Measurements from ENCODE around the gene PXYLP1.
"Not testable (repeated sequence)": the region's sequence is repeated elsewhere in the genome, so short reads cannot be mapped to it uniquely, and the experiment has no call there.

Gene PXYLP1

DNA sequence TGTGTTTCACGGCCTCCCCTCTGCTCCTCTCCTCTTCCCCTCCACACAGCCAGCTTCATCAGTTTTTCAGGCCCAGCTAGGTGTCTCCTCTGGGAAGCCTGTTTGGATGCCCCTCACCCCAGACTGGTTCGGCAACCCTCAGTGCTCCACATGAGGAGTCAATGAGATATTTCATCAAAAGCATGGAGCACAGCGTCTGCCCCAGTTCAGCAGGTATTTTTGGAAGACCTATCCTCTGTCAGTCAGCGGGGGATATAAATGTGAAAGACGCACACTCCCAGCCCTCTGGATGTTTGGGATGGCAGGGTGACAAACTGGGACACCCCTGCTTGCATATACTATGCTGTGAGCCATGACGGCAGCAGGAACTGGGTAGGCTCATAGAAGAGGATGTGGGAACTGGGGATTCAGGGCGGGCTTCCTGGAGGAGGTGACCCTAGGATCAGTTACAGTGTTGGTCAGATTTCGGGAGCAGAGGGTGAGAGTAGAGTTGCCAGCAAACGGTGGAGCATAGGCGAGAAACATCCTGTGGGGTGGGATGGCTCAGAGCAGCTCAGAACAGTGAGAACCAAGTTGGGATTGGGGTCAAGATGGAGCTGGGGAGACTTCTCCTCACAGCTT, 42.9 kb downstream of the PXYLP1 start:
- DNase-seq = no peak

DNA sequence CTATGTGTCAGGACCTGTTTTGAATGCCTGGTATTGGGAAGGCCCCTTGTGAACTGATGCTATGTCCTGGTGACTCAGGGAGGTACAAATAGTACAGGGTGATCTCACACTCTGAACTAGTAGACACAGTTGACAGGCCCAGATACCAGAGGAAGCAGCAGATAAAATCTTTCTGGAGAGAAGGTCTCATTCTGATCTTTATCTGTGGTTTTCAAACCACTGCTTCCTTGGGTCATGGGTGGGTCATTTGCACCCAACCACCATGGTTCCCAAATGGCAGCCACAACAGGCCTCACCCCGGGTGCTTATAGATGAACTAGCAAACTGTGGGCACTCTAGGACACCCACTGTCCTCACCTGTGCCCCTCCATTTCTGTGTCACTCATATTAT, 43.4 kb downstream of the PXYLP1 start:
- DNase-seq = no peak

DNA sequence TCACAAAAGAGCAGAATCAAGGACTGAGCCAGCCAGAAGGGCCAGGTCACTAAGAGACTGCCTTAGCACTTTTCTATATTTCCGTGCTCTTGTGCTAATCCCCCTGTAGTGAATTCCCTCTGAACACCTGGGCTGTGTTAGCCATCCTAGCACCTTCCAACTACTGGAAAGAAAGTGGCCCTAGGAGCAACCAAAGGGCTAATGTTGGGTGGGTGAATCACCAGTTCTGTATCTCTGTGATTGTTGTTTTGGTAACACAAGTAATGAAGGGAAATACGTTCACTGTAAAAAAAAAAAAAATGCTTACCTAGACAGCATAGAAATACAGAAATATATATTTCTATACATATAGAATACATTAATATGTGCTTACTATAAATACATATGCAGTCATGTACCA, 43.9 kb downstream of the PXYLP1 start:
- no peak for DNase-seq

DNA sequence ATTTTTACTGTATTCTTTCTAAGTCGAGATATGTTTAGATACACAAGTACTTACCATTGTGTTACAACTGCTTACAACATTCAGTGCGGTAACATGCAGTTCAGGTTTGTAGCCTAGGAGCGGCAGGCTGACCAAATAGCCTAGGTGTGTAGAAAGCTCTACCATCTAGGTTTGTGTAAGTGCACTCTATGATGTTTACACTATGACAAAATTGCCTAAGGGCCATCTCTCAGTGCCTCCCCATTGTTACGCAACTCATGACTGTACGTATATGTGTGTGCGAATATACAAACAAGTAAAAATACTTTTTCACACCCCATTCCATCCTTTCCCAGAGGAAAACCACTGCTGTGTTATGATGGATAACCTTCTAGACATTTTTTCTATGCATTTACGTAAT, 44.3 kb downstream of the PXYLP1 start:
- DNase-seq = no peak

DNA sequence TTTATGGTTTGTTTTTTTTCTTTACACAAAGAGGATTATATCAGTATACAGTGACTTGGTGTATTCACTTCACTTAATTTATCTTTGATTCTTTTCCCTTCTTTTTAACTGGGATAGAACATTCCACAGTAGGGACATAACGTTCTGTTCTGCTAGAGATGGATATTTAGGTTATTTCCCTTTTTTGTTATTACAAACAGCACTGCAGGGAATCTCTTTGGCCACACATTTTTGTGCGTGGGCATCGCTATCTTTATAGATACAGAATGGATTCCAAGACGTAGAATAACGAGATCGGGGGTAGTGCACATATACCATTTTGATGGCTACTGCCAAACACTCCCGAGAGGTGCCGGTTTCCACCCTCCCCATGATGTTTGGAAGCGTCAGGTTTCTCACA, 44.8 kb downstream of the PXYLP1 start:
- DNase-seq = no peak

DNA sequence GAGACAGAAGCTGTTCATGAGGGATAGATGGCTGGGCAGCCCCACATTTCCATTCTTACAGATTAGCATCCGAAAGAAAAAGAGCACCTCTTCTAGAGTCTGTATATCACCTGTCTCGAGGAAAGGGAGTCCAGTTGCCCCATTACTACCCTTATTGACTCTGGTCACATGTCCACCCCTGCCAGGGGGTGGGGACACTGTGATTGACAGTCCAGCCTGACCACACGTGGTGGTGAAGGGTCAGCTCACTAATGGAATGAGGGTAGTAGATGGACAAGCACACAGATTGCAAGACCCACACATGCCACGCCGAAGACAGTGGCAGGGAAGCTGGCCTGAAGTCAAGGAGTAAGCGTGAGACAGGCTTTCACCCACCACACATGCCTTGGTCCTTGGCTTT, 45.8 kb downstream of the PXYLP1 start:
- no peak for DNase-seq

DNA sequence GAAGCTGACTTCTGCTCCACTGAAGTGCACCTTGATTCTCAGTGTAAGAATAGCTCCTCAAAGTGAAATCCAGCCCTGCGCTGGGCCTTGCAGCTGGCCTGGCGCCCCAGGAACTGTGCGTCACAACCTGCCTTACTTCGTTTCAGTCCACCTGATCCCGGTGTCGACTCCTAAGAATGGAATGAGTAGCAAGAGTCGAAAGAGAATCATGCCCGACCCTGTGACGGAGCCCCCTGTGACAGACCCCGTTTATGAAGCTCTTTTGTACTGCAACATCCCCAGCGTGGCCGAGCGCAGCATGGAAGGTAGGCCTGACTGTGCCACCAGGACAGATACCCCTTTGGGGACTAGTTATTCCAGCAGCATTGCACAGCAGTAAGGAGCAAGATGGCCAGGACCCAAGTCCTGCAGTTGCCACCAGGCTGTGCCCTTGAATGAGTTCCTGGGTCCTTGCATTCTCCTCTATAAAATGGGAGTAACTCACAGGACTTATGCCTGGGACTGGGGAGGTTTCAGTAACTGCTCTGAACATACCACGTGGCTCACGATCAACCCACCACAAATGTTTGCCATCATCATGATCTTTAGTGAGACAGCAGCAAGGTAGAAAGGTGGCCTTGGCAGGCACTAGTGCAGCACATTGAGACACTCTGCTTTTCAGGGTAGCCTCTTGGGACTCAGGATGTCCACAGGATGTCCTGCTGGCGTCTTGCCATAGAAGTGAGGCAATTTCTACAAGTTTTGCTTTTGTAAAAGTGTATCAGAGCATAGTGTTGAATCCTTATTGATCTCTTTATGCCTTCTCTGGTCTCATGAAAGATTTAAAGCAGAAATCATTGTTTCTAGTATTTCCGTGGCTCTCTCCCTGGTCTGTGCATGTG, 46.8 kb downstream of the PXYLP1 start:
- DNase-seq = no peak

DNA sequence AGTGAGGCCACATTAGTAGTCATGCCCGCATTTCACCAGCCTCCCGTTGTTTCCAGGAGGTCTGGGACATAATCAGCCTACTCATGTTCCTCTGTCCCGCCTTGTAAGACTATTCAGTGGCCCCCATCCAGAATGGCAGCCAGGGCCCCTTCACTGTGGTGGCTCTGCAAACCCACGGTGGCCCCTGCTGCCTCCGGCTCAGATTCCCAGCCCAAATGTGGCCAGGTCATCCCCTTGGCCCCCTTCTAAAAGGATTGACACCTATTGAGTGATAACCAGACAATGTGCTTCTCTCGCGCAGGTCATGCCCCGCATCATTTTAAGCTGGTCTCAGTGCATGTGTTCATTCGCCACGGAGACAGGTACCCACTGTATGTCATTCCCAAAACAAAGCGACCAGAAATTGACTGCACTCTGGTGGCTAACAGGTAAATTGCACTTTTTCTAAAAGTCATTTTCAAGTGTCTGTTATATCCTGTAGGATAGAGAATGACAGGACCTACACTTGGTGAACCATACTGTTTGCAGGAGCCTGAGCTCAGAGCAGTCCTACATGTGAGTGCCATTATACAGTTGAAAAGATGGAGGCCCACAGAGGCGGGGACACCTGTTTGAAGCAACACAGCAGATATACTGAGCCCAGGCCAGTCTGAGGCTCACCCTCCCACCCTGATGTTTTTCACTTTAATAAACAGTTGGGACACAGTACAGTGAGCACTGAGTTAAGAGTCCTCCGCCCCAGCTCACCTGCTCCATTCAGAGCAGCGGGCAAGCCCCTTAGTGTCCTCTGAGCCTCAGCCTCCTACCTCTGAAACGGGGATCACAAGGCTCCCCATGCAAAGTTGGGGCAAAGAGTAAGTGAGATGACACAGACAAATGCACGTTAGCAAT, 47.7 kb downstream of the PXYLP1 start:
- no peak for DNase-seq

DNA sequence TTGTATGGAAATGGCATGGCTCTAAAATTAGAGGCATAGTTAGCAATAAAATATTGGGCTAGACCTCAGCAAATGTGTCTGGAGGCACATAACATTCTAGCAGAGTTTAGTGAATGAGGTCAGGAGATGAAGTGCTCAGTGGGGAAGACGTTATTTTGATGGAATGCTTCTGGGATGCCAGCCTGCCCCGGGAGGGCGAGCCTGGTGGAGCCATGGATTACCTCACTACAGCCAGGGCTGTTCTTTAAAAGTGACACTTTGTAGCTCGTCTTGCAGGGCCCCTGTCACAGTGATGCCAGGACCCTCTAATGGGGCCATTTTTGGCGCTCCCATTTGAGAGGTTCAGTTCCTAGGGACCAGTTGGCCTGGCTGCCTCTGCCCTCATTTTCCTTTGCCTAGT, 48.5 kb downstream of the PXYLP1 start:
- no peak for DNase-seq

DNA sequence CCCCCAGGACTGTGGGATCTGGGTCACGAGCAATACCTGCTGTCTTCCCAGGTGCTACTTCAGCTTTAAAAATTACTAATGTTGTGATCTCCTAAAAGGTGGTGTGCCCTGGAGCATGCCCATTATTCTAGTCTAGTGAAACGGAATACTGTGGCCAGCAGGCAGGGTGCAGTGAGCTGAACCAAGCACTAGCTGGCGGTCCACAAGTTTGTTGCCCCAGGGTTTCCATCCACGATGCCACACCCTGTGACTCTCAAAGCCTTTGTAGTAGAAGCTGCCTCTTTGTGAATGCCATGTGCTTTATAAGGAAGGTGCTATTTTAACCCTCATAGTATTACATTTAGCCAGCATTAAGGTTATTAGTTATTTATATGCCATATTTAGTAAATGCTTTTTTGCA, 49.1 kb downstream of the PXYLP1 start:
- DNase-seq = no peak

DNA sequence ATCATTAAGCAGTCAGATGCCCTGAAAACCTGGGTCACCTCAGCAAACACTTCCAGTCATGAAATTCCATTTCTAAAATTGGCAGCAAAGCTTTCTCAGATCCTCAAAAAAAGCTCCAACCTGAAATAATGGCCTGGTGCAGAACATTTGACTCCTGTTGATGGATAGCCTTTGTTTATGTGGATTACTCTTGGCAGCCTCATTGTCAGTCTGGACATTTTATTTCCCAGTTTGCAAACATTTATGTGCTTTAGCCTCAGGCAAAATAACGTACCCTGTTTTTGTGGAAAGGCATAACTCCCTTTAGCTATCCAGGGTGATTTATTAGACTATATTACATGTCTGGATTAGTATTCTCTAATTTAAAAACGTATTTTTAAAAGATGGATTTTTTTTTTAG, 53.9 kb downstream of the PXYLP1 start:
- DNase-seq = no peak

DNA sequence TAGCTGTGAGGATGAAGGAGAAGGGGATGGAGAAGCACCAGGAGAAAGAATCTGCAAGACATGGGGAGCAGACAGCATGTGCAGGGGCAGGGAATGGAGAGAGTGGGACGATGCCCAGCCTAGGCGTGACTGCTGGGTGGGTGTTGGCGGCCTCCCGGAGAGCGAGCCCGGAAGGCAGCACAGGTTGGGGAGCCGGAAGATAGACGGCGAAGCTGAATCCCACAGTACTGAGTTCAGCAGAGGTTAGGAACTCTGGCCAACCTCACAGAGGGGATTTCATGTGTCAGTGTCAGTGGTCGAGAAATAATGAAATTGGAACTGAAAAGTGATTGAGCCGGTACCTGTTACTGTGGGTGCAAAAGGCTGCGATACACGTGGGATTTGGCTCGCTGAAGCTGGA, 55.2 kb downstream of the PXYLP1 start:
- no peak for DNase-seq

DNA sequence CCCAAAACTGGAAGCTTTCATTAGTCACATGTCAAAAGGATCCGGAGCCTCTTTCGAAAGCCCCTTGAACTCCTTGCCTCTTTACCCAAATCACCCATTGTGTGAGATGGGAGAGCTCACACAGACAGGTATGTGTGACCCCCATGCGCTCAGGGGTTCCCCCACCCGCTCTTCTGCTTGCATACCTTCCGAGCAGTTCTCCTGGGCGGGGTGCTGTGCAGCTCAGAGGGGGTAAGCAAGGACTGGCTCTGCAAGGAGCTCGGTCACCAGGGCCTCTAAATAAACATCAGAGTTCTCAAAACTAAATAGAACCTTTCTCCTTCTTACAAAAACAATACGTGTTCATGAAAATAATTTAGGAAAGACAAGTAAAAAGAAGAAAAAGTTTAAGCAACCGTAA, 55.7 kb downstream of the PXYLP1 start:
- DNase-seq = no peak

DNA sequence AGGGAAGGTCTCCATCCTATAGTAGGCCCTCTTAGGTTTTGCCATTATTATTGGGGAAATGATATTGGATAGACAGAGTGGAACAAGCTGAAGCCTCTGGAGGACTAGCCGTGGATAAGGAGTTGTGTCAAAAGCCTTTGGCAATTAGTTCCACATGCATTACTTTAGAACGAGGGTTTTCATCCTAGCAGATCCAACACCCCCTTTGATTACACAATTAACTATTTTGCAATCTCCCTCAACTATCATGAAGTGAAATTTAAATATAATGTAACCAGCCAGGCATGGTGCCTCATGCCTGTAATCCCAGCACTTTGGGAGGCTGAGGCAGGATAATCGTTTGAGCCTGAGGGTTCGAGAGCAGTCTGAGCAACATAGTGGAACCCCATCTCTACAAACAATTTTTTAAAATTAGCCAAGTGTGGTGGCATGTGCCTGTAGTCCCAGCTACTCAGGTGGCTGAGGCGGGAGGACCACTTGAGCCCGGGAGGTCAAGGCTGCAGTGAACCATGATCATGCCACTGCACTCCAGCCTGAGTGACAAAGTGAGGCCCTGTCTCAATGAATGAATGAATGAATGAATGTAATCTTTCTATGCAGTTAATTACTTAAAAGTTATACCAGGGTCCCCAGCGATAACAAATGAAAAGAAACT, 56.8 kb downstream of the PXYLP1 start:
- no peak for DNase-seq

DNA sequence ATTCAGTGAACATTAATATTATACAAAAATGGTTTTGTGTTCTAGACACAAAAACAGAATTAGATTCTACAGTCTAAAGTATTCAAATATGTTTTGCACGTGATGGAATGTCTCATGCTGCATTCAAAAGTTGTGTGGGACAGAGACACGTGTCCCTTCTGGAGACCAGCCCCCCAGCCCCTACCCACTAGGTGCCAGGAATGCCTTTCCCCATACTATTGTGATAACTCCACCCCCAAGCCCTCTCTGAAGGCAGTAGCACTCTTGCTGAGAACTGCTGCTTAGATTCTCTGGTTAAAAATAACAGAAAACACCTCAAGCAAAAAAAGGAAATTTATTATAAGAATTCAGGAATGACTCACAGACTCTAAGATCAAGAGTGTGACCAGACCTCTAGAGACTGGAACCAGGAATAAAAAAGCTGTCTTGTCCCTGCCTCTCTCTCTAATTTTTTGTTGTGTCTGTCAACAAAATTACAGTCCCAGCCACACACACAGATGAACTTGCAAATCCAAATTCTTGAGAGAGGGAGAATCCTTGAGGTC, 57.7 kb downstream of the PXYLP1 start:
- DNase-seq = no peak

DNA sequence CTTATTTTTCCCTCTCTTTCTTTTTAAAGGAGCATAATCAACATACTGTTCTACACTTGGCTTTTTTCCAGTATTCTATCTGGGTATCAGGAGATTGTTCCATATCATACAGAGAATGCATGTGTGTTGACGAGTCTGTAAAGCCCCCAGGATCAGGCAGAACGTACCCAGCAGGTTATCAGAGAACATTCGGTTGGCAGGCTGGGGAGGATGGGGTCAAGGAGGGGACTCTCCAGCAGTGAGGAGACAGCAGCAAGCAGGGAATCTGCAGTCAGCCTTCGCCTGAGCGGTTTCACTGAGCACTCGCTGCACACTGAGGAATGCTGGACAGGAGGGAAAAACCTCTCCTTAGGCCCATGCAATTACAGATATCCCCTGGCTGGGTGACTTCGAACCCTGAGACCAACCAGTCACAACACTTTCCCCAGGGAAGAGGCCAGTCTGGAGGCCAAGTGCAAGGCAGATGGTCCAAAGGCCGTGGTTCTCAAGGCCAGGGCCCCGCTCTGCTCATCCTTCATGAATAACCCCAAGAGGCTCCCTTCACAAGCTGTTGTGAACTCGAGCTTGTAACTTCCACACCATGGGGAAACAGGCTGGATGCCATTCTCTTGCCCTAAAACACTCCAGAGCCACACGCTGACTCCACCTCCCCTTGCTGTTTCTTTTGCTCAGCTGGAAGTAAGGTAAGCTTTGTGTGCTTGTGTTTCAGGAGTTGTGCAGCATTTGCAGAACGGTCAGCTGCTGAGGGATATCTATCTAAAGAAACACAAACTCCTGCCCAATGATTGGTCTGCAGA, 60.1 kb downstream of the PXYLP1 start:
- DNase-seq = no peak

DNA sequence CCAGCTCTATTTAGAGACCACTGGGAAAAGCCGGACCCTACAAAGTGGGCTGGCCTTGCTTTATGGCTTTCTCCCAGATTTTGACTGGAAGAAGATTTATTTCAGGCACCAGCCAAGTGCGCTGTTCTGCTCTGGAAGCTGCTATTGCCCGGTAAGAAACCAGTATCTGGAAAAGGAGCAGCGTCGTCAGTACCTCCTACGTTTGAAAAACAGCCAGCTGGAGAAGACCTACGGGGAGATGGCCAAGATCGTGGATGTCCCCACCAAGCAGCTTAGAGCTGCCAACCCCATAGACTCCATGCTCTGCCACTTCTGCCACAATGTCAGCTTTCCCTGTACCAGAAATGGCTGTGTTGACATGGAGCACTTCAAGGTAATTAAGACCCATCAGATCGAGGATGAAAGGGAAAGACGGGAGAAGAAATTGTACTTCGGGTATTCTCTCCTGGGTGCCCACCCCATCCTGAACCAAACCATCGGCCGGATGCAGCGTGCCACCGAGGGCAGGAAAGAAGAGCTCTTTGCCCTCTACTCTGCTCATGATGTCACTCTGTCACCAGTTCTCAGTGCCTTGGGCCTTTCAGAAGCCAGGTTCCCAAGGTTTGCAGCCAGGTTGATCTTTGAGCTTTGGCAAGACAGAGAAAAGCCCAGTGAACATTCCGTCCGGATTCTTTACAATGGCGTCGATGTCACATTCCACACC, 60.9 kb downstream of the PXYLP1 start:
- no peak for DNase-seq

DNA sequence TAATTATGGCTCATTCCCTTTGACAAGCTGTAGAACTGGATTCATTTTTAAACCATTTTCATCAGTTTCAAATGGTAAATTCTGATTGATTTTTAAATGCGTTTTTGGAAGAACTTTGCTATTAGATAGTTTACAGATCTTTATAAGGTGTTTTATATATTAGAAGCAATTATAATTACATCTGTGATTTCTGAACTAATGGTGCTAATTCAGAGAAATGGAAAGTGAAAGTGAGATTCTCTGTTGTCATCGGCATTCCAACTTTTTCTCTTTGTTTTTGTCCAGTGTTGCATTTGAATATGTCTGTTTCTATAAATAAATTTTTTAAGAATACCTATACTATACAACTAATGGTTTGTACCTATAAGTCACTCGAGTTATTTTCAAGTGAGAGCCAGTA, 62.7 kb downstream of the PXYLP1 start:
- no peak for DNase-seq

DNA sequence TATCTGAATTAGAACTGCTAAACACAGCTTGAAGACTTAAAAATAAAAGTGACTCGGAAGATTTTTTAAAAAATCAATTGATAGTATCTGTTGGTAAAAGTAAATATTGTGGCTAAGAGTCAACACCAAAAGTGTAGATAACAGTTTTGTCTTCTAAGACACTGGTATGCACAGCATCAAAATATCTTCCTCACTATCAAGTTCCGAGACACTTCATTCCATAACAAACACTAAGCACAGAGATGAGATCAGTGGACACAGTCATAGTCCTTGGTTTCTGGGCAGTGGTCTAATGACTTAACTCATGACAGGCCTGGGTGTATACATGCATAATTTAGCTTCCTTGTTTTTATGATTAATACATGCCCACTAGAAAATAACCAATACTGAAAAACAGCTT, 63.2 kb downstream of the PXYLP1 start:
- no peak for DNase-seq

DNA sequence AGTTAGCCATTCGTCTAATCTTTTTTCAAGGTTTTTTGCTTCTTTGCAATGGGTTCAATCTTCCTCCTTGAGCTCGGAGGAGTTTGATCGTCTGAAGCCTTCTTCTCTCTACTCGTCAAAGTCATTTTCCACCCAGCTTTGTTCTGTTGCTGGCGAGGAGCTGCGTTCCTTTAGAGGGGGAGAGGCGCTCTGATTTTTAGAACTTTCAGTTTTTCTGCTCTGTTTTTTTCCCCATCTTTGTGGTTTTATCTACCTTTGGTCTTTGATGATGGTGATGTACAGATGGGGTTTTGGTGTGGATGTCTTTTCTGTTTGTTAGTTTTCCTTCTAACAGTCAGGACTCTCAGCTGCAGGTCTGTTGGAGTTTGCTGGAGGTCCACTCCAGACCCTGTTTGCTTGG, 68.8 kb downstream of the PXYLP1 start:
- DNase-seq = not testable (repeated sequence)

Measured in activated CD8-positive, alpha-beta memory T cell treated with anti-CD3 and anti-CD28 coated beads, Interleukin-2, amount 50 U/mL, for 4 hours (primary cell).